ENCODE data around the gene ADAMTSL5.

Gene ADAMTSL5

DNA sequence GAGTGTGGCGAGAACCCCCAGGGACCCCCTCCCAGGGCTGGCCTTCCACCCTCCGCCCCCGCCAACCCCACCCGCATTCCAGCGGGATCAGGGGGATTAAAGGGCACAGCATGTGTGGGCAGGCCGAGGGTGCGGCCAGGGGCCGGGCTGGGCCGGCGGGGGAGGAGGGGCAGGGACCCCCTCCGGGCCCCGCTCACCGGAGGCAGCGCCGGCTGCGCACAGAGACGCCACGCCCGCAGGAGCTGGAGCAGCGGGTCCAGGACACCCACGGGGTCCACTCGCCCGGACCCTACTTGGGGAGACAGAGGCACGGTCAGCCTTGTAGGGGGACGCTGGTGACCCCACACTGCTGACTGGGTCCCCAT lies 2.4 kb downstream of the ADAMTSL5 start:
- no peaks in the 10 kb centered on the region for H3K9me3 ChIP-seq (ENCODE audit: low read length)
- H4K20me1 ChIP-seq (ENCODE audit: insufficient read depth, low read length): no peaks in the 10 kb centered on the region
- H3K9me2 ChIP-seq (ENCODE audit: low read depth, low read length): no peaks in the 10 kb centered on the region
- no peaks in the 10 kb centered on the region for H3K79me2 ChIP-seq (ENCODE audit: insufficient read depth, low read length)
- H3K9ac ChIP-seq (ENCODE audit: low read length): no peak overlapping the region
- no peak overlapping the region for H3K4me3 ChIP-seq (ENCODE audit: low read depth, low read length, poor library complexity, severe bottlenecking)
- no peaks in the 10 kb centered on the region for H3K36me3 ChIP-seq (ENCODE audit: insufficient read depth, low read length)
- peaks cover 8% of the 10 kb centered on the region for H3K27me3 ChIP-seq (ENCODE audit: insufficient read depth, low read length)
- no peaks in the 10 kb centered on the region for H3F3A ChIP-seq (ENCODE audit: insufficient read depth, low read length)
- H3K4me2 ChIP-seq (ENCODE audit: low read length): no peak overlapping the region
- no peak overlapping the region for H3K27ac ChIP-seq (ENCODE audit: low read depth, low read length, poor library complexity, severe bottlenecking)
- no peaks in the 10 kb centered on the region for H3K4me1 ChIP-seq (ENCODE audit: insufficient read depth, low read length, severe bottlenecking)
- H2AFZ ChIP-seq (ENCODE audit: low read length): no peak overlapping the region
- no peak for TF ChIP-seq EZH2 (IDR thresholded peaks at IDR 0.05; ENCODE audit: borderline replicate concordance, low read length)

DNA sequence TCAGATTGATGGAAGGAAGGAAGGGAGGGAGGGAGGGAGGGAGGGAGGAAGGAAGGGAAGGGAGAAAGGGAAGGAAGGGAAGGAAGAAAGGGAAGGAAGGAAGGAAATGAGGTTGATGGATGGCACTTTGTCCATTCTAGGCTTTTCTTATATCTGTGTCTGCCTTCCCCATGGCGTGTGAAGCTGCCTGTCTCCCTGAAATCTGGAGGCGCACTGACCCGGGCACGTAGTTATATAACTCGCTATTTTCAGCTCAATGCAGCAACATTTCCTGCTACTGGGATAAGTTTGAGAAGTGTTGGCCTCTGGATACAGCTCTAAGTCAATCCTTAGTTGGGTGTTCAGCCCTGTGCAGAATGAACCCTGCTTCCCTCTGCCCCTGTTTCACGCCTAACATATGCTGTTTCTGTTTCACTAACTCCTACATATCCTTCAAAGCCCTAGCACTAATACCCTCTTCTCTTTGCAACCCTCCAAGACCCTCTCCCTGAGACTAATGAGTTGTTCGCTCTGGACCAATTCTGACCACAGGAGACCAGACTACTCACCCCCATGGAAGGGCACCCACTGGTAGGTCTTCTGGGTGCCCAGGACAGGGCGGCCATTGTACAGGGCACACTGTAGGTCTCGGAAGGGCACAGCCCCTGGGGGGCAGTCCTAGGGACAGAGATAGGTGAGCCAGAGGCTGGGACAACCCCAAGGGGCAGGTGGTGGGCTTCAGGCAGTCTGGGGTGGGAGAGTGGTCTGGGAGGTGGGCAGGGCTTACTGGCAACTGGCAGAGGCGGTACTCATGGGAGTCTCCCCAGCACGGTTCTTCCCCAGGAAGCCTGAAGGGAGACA lies 3.0 kb downstream of the ADAMTSL5 start:
- no peaks in the 10 kb centered on the region for H3K36me3 ChIP-seq (ENCODE audit: insufficient read depth, low read length)
- no peak overlapping the region for H2AFZ ChIP-seq (ENCODE audit: low read length)
- H3K27me3 ChIP-seq (ENCODE audit: insufficient read depth, low read length): peaks cover 2% of the 10 kb centered on the region
- H3K4me3 ChIP-seq (ENCODE audit: low read depth, low read length, poor library complexity, severe bottlenecking): no peak overlapping the region
- H3K79me2 ChIP-seq (ENCODE audit: insufficient read depth, low read length): no peaks in the 10 kb centered on the region
- H4K20me1 ChIP-seq (ENCODE audit: insufficient read depth, low read length): no peaks in the 10 kb centered on the region
- no peak overlapping the region for H3K9ac ChIP-seq (ENCODE audit: low read length)
- no peaks in the 10 kb centered on the region for H3K4me1 ChIP-seq (ENCODE audit: insufficient read depth, low read length, severe bottlenecking)
- no peak overlapping the region for H3K27ac ChIP-seq (ENCODE audit: low read depth, low read length, poor library complexity, severe bottlenecking)
- H3F3A ChIP-seq (ENCODE audit: insufficient read depth, low read length): no peaks in the 10 kb centered on the region
- no peaks in the 10 kb centered on the region for H3K9me3 ChIP-seq (ENCODE audit: low read length)
- no peaks in the 10 kb centered on the region for H3K9me2 ChIP-seq (ENCODE audit: low read depth, low read length)
- TF ChIP-seq, protein P1, sequence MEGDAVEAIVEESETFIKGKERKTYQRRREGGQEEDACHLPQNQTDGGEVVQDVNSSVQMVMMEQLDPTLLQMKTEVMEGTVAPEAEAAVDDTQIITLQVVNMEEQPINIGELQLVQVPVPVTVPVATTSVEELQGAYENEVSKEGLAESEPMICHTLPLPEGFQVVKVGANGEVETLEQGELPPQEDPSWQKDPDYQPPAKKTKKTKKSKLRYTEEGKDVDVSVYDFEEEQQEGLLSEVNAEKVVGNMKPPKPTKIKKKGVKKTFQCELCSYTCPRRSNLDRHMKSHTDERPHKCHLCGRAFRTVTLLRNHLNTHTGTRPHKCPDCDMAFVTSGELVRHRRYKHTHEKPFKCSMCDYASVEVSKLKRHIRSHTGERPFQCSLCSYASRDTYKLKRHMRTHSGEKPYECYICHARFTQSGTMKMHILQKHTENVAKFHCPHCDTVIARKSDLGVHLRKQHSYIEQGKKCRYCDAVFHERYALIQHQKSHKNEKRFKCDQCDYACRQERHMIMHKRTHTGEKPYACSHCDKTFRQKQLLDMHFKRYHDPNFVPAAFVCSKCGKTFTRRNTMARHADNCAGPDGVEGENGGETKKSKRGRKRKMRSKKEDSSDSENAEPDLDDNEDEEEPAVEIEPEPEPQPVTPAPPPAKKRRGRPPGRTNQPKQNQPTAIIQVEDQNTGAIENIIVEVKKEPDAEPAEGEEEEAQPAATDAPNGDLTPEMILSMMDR (IDR thresholded peaks at IDR 0.05; ENCODE audit: low read length): no peak
- no peak for TF ChIP-seq EZH2 (IDR thresholded peaks at IDR 0.05; ENCODE audit: borderline replicate concordance, low read length)
- no peak overlapping the region for H3K4me2 ChIP-seq (ENCODE audit: low read length)

DNA sequence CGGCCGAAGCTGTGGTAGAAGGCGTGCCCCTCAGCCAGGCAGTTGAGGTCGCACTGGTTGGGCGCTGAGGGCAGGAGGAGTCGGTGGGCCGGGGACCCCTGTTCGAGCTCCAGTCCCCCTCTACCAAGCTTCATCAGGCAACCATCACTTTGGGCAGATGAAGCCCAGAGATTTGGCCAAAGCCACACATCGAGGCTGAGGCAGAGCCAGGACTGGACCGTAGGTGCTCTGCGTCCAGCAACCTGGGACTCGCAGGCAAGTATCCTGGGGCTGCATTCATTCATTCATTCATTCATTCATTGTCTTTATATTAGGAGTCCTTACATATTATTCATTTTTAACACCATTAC lies 4.3 kb downstream of the ADAMTSL5 start:
- H3K4me2 ChIP-seq (ENCODE audit: low read length): no peak overlapping the region

More for the DNA sequence above, 4.3 kb downstream of the ADAMTSL5 start:
- TF ChIP-seq EZH2 (IDR thresholded peaks at IDR 0.05; ENCODE audit: borderline replicate concordance, low read length): no peak
- TF ChIP-seq, protein P1 (IDR thresholded peaks at IDR 0.05; ENCODE audit: low read length): no peak
- no peak overlapping the region for H3K27ac ChIP-seq (ENCODE audit: low read depth, low read length, poor library complexity, severe bottlenecking)
- H3K79me2 ChIP-seq (ENCODE audit: insufficient read depth, low read length): no peaks in the 10 kb centered on the region
- no peak overlapping the region for H2AFZ ChIP-seq (ENCODE audit: low read length)
- no peaks in the 10 kb centered on the region for H3K36me3 ChIP-seq (ENCODE audit: insufficient read depth, low read length)
- no peaks in the 10 kb centered on the region for H3F3A ChIP-seq (ENCODE audit: insufficient read depth, low read length)
- no peaks in the 10 kb centered on the region for H3K9me2 ChIP-seq (ENCODE audit: low read depth, low read length)
- H3K27me3 ChIP-seq (ENCODE audit: insufficient read depth, low read length): peaks cover 5% of the 10 kb centered on the region
- H3K9me3 ChIP-seq (ENCODE audit: low read length): no peaks in the 10 kb centered on the region
- no peaks in the 10 kb centered on the region for H4K20me1 ChIP-seq (ENCODE audit: insufficient read depth, low read length)
- no peak overlapping the region for H3K9ac ChIP-seq (ENCODE audit: low read length)
- no peaks in the 10 kb centered on the region for H3K4me1 ChIP-seq (ENCODE audit: insufficient read depth, low read length, severe bottlenecking)
- H3K4me3 ChIP-seq (ENCODE audit: low read depth, low read length, poor library complexity, severe bottlenecking): no peak overlapping the region

All from OCI-LY1 (cell line).